ENCODE measurements around the gene UBE2E1.
"Not testable (repeated sequence)": the region's sequence is repeated elsewhere in the genome, so short reads cannot be mapped to it uniquely, and the experiment has no call there.

UBE2E1 gene

GRCh38 chr3:23859012-23859743 lies 53.4 kb downstream of the UBE2E1 start:
- no peak for DNase-seq

- no peak for DNase-seq
Measured at GRCh38 chr3:23859839-23860382, 54.2 kb downstream of the UBE2E1 start.

GRCh38 chr3:23861689-23862088 lies 55.9 kb downstream of the UBE2E1 start:
- DNase-seq: no peak

GRCh38 chr3:23863060-23863459 lies 57.3 kb downstream of the UBE2E1 start:
- DNase-seq: no peak

GRCh38 chr3:23864931-23865330 lies 59.2 kb downstream of the UBE2E1 start:
- no peak for DNase-seq

- no peak for DNase-seq
Measured at GRCh38 chr3:23865595-23866396, 60.0 kb downstream of the UBE2E1 start.

GRCh38 chr3:23867400-23867799 lies 61.6 kb downstream of the UBE2E1 start:
- DNase-seq: no peak

GRCh38 chr3:23867838-23868237 lies 62.1 kb downstream of the UBE2E1 start:
- no peak for DNase-seq

GRCh38 chr3:23869977-23870662 lies 64.4 kb downstream of the UBE2E1 start:
- no peak for DNase-seq

GRCh38 chr3:23870663-23871043 lies 64.9 kb downstream of the UBE2E1 start:
- not testable (repeated sequence) for DNase-seq

- not testable (repeated sequence) for DNase-seq
Measured at GRCh38 chr3:23871361-23871760, 65.6 kb downstream of the UBE2E1 start.

- no peak for DNase-seq
Measured at GRCh38 chr3:23872330-23872729, 66.6 kb downstream of the UBE2E1 start.

- no peak for DNase-seq
Measured at GRCh38 chr3:23873941-23874340, 68.2 kb downstream of the UBE2E1 start.

GRCh38 chr3:23874359-23875112 lies 68.8 kb downstream of the UBE2E1 start:
- DNase-seq: no peak

GRCh38 chr3:23875113-23875725 lies 69.5 kb downstream of the UBE2E1 start:
- DNase-seq: no peak

- DNase-seq: no peak
Measured at GRCh38 chr3:23876923-23877322, 71.2 kb downstream of the UBE2E1 start.

- no peak for DNase-seq
Measured at GRCh38 chr3:23877329-23877980, 71.7 kb downstream of the UBE2E1 start.

- DNase-seq: no peak
Measured at GRCh38 chr3:23879485-23879884, 73.7 kb downstream of the UBE2E1 start.

GRCh38 chr3:23880703-23881339 lies 75.1 kb downstream of the UBE2E1 start:
- DNase-seq: no peak

GRCh38 chr3:23881993-23882392 lies 76.2 kb downstream of the UBE2E1 start:
- DNase-seq: not testable (repeated sequence)

GRCh38 chr3:23882487-23882918 lies 76.7 kb downstream of the UBE2E1 start:
- DNase-seq: no peak
